Activated CD8-positive, alpha-beta memory T cell treated with anti-CD3 and anti-CD28 coated beads, Interleukin-2, amount 10 ng/mL, durations not matched to agents 7 days and 5 days (primary cell): ENCODE data around the gene EBF3. TPM values are rescaled to one million over a fixed set of nuclear protein-coding genes. Genes with fewer than 3 reads are reported as not detected.

Experiments
- ATAC-seq: fragments of 150-1000 bp; cut with Tn5 transposase; one replicate; pipeline ENCODE4 v1.10.0; 2021; ENCODE audit warnings: moderate library complexity
- CTCF ChIA-PET: fragments of 350-600 bp; sonication (Branson Sonifier 250); formaldehyde crosslinking; loops from one replicate; lab custom pipeline; 2021; ENCODE audit warnings: antibody characterized with exemption; lab: Charles Lee
- DNase-seq: peaks from one replicate; pipeline ENCODE4 v3.0.0-alpha.2; 2020
- H3K27ac Mint-ChIP-seq: one replicate; pipeline ENCODE4 v1.8.0; 2021; ENCODE audit warnings: mild to moderate bottlenecking, mixed read lengths
- H3K27me3 Mint-ChIP-seq: one replicate; pipeline ENCODE4 v1.8.0; 2021; ENCODE audit warnings: mixed read lengths
- H3K36me3 Mint-ChIP-seq: one replicate; pipeline ENCODE4 v1.8.0; 2021; ENCODE audit warnings: mild to moderate bottlenecking, mixed read lengths
- H3K4me1 Mint-ChIP-seq: one replicate; pipeline ENCODE4 v1.8.0; 2021; ENCODE audit warnings: mixed read lengths
- H3K4me3 Mint-ChIP-seq: one replicate; pipeline ENCODE4 v1.8.0; 2021; ENCODE audit warnings: mild to moderate bottlenecking, moderate library complexity, mixed read lengths
- H3K9me3 Mint-ChIP-seq: one replicate; pipeline ENCODE4 v1.8.0; 2022; ENCODE audit warnings: low read depth, mixed read lengths
- total RNA-seq, 2 experiments: library from RNA; stranded (reverse); gene quantifications; one replicate each; pipeline ENCODE4 v1.2.3, GENCODE V29; 2021

EBF3 gene
- total RNA-seq, 2 experiments from 2014 or later = not detected

DNA sequence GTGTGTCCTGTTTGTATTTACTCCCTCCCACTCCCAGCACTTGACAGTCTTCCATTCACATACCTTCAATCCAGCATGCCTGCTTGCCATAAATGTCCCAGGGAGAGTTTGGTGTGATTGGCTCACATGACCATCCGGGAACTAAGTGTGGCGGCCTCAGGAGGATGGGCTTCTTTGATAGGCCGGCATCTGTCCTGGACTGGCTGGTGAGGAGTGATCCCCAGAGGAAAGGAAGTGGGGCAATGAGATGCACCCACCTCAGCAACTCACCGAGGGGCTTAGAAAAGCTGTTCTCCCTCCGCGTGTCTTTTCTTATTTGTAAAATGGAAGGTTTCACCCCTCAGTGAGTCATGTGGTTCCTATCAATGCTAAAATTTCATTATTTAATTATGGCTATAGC lies 14.9 kb upstream of the EBF3 start:
- no peak overlapping the region for H3K27ac Mint-ChIP-seq
- ATAC-seq (no peak), DNase-seq (no peak)
- no peaks in the 10 kb centered on the region for H3K4me1 Mint-ChIP-seq
- peaks cover 2% of the 10 kb centered on the region for H3K9me3 Mint-ChIP-seq
- H3K36me3 Mint-ChIP-seq = no peaks in the 10 kb centered on the region
- peaks cover 33% of the 10 kb centered on the region for H3K27me3 Mint-ChIP-seq
- CTCF ChIA-PET = no interaction called here
- no peak overlapping the region for H3K4me3 Mint-ChIP-seq

DNA sequence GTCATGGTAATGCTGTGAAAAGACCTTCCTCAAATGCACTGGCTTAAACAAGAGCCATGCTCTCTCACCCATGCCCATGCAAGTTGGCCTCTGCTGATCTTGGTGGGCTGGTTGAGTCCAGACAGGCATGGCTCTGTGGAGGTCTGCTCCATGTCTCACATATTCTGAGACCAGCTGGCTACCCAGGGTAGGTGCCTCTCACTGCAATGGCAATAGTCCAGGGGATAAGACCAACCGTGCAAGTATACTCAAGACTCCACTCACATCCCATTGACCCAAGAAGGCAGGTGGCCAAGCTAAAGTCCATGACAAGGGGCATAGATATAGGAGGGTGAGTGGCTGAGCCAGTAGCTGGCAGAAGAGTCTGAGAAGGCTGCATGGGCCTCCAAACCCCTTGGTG lies 14.2 kb upstream of the EBF3 start:
- Mint-ChIP-seq H3K4me1 (no peaks in the 10 kb centered on the region), H3K27ac (no peak overlapping the region), H3K4me3 (no peak overlapping the region), H3K36me3 (no peaks in the 10 kb centered on the region), H3K27me3 (peaks cover 40% of the 10 kb centered on the region), H3K9me3 (peaks cover 2% of the 10 kb centered on the region)
- ATAC-seq = no peak
- no peak for DNase-seq
- CTCF ChIA-PET = no interaction called here

DNA sequence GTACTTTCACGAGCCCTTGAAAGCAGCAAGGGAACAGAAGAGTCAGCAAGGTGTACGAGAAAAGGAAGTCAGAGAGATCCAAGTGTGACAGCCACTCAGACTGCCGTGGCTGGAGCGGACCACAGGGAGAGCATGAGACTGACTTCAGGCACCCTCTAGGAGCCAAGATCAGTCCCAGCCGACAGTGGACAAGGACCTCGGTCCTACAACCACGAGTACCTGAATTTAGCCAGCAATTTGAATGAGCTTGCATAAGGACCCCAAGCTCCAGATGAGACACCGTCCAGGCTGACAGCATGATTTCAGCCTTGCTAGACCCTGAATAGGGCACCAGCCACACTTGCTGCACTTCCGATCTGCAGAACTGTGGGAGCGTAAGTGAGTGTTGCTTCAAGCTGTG lies 13.7 kb upstream of the EBF3 start:
- CTCF ChIA-PET = interaction anchor here (0.9 kb wide), 1 partner anchor 43 kb away, joined by 3 read pairs; no protein-coding TSS in a partner anchor
- DNase-seq = no peak
- H3K27me3 Mint-ChIP-seq = peaks cover 38% of the 10 kb centered on the region

DNA sequence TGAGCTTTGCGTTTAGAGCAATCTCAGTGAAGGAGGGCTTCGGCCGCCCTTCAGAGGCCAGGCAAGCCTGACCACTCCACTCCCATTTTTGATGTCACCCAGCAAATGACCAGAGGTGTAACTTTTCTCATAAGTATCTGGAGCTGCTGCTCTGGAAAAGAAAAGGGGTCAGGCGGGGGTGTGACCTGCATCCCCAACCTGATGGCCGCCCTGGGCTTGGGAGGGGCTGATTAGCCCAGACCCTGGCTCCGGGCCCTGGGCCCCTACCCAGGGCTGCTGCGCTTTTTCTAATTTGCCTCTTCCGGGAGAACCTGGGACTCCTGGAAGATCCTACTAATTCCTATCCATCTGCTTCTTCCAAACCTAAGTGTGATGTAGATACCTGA lies 9.6 kb upstream of the EBF3 start:
- Mint-ChIP-seq H3K4me1 (peaks cover 6% of the 10 kb centered on the region), H3K4me3 (no peak overlapping the region), H3K27me3 (peaks cover 63% of the 10 kb centered on the region), H3K36me3 (peaks cover 1% of the 10 kb centered on the region), H3K27ac (no peak overlapping the region), H3K9me3 (no peaks in the 10 kb centered on the region)
- DNase-seq (no peak), ATAC-seq (no peak)
- CTCF ChIA-PET = no interaction called here

More for the DNA sequence above, 13.7 kb upstream of the EBF3 start:
- H3K4me3 Mint-ChIP-seq = no peak overlapping the region
- H3K4me1 Mint-ChIP-seq = no peaks in the 10 kb centered on the region
- ATAC-seq = no peak
- no peaks in the 10 kb centered on the region for H3K36me3 Mint-ChIP-seq
- H3K9me3 Mint-ChIP-seq = peaks cover 2% of the 10 kb centered on the region
- H3K27ac Mint-ChIP-seq = no peak overlapping the region

DNA sequence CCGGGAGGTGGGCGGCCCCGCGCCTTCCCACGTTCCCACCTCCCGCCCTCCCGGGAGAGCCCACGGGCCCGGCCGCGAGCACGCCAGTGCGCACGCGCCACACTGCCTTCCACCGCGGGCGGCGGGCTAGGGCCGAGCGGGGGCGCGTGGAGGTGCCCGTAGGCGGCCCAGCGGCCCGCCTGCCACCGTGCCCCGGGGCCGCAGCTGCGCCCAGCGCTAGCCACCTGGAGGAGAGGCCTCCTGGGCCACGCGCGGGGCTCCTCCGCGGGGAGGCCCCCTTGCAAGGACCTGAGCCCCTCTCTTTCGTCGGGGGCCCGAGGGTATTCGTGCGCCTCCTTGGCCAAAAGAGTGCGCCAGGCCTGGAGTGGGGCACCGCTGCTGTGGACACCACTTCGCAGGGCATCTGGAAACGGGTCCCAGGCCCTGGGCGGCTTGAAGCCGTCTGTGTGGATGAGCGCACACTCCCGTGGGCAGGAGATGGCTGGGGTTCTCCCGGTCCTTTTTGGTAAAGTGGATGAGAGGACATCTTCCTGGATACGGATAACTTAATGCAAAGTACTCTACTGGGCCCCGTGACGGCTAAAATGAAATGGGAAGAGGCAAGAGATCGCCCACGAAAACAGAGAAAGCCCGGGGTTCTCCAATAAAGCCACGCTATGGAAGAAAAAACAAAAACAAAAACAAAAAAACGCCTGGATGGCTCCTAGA lies 9.0 kb upstream of the EBF3 start:
- CTCF ChIA-PET = no interaction called here
- Mint-ChIP-seq H3K9me3 (no peaks in the 10 kb centered on the region), H3K4me3 (no peak overlapping the region), H3K27ac (no peak overlapping the region), H3K27me3 (peaks cover 68% of the 10 kb centered on the region), H3K36me3 (peaks cover 1% of the 10 kb centered on the region), H3K4me1 (peaks cover 6% of the 10 kb centered on the region)
- no peak for DNase-seq
- no peak for ATAC-seq

DNA sequence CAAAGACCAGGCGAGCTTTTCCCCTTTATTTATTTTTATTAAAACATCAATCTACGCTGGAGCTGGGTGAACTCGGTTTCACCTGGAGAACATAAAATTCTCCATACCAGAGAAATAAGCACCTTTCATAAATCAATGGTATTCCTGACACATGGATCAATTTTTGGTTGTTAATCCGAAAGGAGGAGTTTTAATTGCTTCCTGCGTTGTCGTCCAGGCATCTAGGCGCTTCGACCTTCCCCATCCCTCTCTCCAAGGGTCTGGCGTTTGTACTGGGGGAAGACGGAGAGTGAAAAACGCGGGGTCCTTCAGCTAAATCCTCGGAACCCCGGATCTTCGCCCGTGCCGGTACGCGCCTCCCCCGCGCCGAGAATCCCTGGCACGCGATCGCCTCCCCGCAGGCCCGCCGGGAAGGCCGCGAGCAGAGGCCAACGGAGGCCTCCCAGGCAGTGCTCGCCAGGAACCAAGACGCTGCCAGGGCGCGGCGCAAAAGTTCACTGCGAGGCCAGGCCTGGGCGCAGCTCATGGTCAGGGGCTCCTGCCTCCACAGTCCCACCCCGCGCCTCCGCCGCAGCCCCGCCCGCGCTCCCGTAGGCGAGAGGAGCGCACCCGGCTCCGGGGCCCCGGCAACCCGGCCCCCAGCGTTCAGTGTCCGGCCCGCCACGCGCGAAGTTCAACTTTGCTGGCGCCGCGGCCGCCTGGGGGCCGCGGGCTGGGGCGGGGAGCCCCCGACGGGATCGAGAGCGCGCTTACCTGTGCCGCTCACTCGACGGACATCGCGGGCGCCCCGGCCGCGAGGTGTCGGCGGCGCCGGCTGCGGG lies 8.3 kb upstream of the EBF3 start:
- CTCF ChIA-PET = interaction anchor here (2.2 kb wide), 1 partner anchor 155 kb away, joined by 6 read pairs; no protein-coding TSS in a partner anchor
- peaks cover 6% of the 10 kb centered on the region for H3K4me1 Mint-ChIP-seq
- peaks cover 75% of the 10 kb centered on the region for H3K27me3 Mint-ChIP-seq
- ATAC-seq = no peak
- DNase-seq = no peak
- peak overlapping the region; percentile 28 for H3K4me3 Mint-ChIP-seq
- peaks cover 1% of the 10 kb centered on the region for H3K36me3 Mint-ChIP-seq
- H3K9me3 Mint-ChIP-seq = no peaks in the 10 kb centered on the region
- peak overlapping the region; percentile 77 for H3K27ac Mint-ChIP-seq

DNA sequence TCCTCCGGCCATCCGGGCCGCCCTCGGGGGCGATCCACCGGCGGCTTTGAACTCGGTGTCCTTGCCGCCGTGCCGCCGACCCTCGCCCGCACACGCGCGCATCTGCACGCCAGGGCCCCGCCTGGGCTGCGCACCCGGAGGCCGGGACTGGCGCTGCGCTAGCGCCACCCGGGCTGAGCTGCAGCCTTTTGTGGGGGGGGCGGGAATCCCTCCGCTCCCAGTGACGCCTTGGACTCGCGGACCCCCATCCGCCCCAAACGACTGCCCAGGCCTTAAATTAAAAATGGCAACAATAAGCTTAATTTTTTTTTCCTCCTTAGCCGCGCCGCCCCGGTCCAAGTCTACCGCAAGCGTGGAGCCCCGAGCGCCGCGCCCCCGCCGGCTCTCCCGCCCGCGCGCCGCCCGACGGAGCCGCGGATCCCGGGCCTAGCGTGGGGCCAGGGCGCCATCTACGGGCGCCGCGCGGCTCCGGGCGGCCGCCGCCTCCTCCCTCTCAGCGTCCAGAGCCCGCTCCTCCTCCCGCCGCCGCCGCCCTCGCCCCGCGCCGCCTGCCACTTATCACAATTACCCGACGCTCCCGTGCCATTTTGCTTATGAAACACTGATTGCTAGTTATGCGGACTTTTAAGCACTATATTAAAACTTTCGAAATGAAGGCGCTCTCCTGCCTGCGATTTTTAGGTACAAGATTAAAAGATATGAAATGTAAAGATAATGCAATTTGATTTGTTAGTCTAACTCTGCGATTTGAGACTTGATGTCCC lies 7.5 kb upstream of the EBF3 start:
- no peak for DNase-seq
- H3K27me3 Mint-ChIP-seq = peaks cover 76% of the 10 kb centered on the region
- H3K36me3 Mint-ChIP-seq = peaks cover 1% of the 10 kb centered on the region
- CTCF ChIA-PET = interaction anchor here (1.9 to 2.4 kb wide), 3 partner anchors 14 to 156 kb away, joined by 5 to 11 read pairs (median 6); no protein-coding TSS in a partner anchor
- ATAC-seq = no peak
- peak overlapping the region; percentile 28 for H3K4me3 Mint-ChIP-seq
- peaks cover 6% of the 10 kb centered on the region for H3K4me1 Mint-ChIP-seq
- H3K27ac Mint-ChIP-seq = peak overlapping the region; percentile 77
- H3K9me3 Mint-ChIP-seq = no peaks in the 10 kb centered on the region

DNA sequence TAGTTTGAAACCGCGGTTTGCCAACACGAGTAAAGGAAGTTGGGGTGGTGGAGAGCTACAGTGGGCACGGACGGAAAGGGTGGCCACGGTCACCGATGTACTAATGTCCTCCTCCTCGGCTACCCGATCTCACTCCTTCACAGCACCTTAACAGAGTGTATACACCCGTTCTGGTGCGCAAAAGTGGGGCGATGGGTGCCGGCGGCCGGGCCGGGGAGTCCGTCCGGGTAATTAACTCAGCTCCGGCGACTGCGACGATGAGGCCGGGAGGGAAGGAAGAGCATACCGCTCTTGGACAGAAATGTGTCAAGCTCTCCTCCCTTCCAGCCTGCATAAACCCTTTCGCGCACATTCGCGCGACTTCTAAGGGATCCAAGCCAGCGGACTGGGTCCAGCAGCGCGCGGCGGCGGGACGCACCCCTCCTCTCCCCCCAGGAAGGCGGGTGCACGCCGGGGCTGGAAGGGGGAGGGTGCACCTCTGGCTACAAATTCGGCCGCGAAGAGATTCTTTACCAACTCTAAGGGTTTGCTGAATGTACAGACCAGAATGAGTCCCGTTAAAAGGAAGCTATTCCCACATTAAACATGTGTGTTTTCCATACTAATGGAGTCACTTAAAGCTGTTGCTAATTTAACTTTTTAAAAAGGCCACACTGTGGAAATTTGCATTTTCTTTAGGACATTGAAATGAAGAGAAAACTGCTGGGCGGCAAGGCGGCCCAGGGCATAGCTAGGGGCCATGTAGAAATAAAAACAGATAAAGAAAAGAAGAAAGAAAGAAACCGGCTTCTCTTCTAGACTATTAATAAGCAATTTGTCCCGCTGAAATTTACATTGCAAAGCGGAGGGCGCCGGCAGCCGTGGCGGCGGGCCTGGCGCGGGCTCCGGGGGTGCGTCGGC lies 6.6 kb upstream of the EBF3 start:
- H3K27ac Mint-ChIP-seq = peak overlapping the region; percentile 75
- peaks cover 1% of the 10 kb centered on the region for H3K36me3 Mint-ChIP-seq
- no peaks in the 10 kb centered on the region for H3K9me3 Mint-ChIP-seq
- H3K4me3 Mint-ChIP-seq = no peak overlapping the region
- peaks cover 6% of the 10 kb centered on the region for H3K4me1 Mint-ChIP-seq
- CTCF ChIA-PET = interaction anchor here (1.9 to 2.4 kb wide), 3 partner anchors 13 to 157 kb away, joined by 5 to 11 read pairs (median 6); no protein-coding TSS in a partner anchor
- ATAC-seq = no peak
- no peak for DNase-seq
- H3K27me3 Mint-ChIP-seq = peaks cover 79% of the 10 kb centered on the region

DNA sequence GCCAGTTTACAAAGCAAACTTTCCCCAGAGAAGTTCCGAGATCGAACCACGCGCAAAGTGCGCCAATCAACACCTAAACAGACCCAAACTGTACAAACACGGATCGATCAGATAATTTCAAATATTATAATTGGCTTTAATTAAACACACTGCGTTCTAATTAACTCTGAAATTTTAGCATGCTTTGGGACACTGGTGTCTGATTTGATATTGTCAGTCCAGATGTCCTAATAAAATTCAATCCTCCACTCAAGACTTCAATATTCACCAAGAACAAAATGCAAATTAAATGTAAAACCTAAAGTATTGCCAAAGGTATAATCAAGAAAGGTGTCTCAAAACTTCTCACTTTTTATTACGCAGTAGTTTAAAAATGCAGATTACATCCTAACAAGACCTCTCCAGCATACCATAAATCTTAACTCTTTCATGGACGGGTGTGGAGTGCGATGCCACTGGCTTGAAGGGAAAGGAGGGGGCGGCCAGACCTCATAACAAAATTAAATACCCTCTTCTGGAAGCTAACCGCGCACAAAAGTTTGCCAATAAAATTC lies 5.9 kb upstream of the EBF3 start:
- no peak overlapping the region for H3K4me3 Mint-ChIP-seq
- DNase-seq = no peak
- H3K9me3 Mint-ChIP-seq = no peaks in the 10 kb centered on the region
- peaks cover 78% of the 10 kb centered on the region for H3K27me3 Mint-ChIP-seq
- peaks cover 6% of the 10 kb centered on the region for H3K4me1 Mint-ChIP-seq
- ATAC-seq = no peak
- H3K36me3 Mint-ChIP-seq = peaks cover 1% of the 10 kb centered on the region
- H3K27ac Mint-ChIP-seq = peak overlapping the region; percentile 75
- CTCF ChIA-PET = interaction anchor here (1.9 to 2.4 kb wide), 2 partner anchors 12 to 140 kb away, joined by 5 to 11 read pairs; no protein-coding TSS in a partner anchor

DNA sequence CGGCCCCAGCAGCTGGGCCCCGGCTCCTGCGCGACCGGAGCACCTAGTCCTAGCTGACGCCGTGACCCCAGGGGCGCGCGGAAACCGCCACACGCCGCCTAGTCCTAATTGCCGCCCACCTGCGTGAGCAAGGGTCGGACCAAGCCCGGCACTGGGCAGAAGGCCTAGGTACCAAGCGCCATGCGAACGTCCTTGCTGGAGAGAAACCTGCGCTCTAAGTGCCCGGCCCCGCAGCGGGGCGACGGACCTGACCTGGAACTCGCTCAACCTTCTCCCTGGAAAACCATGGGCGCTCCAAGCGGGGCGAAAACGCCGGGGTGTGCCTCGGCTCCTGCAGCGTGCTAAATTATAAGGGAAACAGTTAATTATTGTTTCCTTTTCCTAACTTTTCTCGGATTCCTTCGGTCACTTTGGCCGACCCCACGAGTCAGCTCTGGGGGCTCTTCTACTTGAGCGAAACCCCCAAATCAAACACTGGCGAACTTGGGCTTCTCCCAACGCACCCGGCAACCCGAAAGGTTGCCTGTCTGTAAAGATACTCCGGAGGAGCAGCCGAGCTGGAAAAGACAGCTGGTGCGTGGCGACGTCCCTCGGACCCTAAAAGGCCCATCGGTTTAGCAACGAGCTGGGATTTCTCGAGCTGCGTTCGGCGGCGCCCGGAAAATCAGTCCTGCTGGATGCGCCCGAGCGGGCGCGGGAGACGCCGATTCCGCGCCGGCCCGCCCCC lies 5.3 kb upstream of the EBF3 start:
- peaks cover 1% of the 10 kb centered on the region for H3K36me3 Mint-ChIP-seq
- H3K9me3 Mint-ChIP-seq = no peaks in the 10 kb centered on the region
- no peak for ATAC-seq
- no peak for DNase-seq
- CTCF ChIA-PET = interaction anchor here (2.4 kb wide), 1 partner anchor 140 kb away, joined by 11 read pairs; no protein-coding TSS in a partner anchor
- peaks cover 8% of the 10 kb centered on the region for H3K4me1 Mint-ChIP-seq
- no peak overlapping the region for H3K4me3 Mint-ChIP-seq
- H3K27me3 Mint-ChIP-seq = peaks cover 74% of the 10 kb centered on the region
- peak overlapping the region; percentile 75 for H3K27ac Mint-ChIP-seq

DNA sequence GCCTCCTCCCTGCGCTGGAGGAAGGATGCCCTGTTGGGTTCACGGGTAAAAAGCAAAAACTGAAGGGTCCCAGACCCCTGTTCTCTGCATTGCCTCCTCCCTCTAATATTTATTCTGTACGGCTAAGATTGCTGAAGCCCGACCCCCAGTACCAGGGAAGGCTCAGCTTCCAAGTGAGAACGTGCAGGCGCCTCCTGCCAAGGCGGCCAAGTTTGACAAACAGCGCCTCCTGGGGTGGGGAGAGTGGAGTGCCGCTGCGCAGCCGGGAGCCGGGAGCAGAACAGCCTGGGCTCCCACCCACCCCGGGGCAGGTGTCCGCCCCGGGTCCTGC lies 4.7 kb upstream of the EBF3 start:
- no peak overlapping the region for H3K4me3 Mint-ChIP-seq
- peaks cover 8% of the 10 kb centered on the region for H3K4me1 Mint-ChIP-seq
- H3K27me3 Mint-ChIP-seq = peaks cover 69% of the 10 kb centered on the region
- ATAC-seq = no peak
- CTCF ChIA-PET = no interaction called here
- DNase-seq = no peak
- H3K36me3 Mint-ChIP-seq = peaks cover 1% of the 10 kb centered on the region
- H3K9me3 Mint-ChIP-seq = no peaks in the 10 kb centered on the region
- H3K27ac Mint-ChIP-seq = no peak overlapping the region
